GM10266 (cell line): Measurements from ENCODE around the gene ADAM15.

ENCODE experiments used
- DNase-seq: peaks from one replicate; pipeline ENCODE4 v3.0.0; 2012; ENCODE audit errors: extremely low spot score
- TF ChIP-seq, protein P1 (sequence below): IDR thresholded peaks from 2 replicates; pipeline ENCODE4 v1.5.1; 2012; ENCODE audit warnings: mild to moderate bottlenecking, low read depth; ENCODE audit not compliant: control insufficient read depth, insufficient read depth; ENCODE audit errors: missing control alignments

The ADAM15 gene

DNA sequence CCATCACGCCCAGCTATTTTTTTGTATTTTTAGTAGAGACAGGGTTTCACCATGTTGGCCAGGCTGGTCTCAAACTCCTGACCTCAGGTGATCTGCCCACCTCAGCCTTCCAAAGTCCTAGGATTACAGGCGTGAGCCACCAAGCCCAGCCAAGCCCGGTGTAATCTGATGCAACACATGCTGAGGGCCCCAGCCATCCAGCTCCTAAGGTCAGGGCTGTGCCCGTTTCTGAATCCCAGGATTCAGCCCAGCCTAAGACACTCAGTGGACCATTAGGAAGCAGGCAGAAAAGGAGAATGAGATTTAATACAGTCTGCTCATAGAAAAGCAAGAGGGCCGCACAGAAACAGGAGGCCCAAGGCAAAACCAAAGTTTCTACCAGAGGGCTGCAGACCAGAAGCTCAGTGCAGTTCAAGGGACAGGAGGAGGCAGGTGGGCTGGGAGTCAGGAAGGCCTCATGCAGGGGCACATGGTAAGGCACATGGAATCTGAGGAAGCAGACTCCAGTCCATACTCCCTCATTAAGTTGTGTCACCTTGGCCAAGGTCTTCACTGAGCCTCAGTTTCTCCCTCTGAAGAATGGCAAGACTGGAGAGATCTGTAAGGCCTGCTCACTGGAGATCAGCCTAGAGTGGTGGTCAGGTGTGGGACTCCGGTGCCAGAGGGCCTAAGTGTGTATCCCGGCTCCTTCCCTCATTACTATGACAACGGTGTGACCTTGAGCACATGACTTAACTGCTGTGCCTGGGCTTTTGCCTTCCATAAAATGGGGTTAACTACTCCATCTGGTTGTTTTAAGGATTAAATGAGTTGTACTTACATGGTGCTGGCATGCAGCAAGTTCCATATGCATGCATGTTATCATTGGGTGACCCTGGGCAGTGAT, 2.4 kb upstream of the ADAM15 start:
- TF ChIP-seq, protein P1, sequence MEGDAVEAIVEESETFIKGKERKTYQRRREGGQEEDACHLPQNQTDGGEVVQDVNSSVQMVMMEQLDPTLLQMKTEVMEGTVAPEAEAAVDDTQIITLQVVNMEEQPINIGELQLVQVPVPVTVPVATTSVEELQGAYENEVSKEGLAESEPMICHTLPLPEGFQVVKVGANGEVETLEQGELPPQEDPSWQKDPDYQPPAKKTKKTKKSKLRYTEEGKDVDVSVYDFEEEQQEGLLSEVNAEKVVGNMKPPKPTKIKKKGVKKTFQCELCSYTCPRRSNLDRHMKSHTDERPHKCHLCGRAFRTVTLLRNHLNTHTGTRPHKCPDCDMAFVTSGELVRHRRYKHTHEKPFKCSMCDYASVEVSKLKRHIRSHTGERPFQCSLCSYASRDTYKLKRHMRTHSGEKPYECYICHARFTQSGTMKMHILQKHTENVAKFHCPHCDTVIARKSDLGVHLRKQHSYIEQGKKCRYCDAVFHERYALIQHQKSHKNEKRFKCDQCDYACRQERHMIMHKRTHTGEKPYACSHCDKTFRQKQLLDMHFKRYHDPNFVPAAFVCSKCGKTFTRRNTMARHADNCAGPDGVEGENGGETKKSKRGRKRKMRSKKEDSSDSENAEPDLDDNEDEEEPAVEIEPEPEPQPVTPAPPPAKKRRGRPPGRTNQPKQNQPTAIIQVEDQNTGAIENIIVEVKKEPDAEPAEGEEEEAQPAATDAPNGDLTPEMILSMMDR, result no peak
- DNase-seq, result no peak

DNA sequence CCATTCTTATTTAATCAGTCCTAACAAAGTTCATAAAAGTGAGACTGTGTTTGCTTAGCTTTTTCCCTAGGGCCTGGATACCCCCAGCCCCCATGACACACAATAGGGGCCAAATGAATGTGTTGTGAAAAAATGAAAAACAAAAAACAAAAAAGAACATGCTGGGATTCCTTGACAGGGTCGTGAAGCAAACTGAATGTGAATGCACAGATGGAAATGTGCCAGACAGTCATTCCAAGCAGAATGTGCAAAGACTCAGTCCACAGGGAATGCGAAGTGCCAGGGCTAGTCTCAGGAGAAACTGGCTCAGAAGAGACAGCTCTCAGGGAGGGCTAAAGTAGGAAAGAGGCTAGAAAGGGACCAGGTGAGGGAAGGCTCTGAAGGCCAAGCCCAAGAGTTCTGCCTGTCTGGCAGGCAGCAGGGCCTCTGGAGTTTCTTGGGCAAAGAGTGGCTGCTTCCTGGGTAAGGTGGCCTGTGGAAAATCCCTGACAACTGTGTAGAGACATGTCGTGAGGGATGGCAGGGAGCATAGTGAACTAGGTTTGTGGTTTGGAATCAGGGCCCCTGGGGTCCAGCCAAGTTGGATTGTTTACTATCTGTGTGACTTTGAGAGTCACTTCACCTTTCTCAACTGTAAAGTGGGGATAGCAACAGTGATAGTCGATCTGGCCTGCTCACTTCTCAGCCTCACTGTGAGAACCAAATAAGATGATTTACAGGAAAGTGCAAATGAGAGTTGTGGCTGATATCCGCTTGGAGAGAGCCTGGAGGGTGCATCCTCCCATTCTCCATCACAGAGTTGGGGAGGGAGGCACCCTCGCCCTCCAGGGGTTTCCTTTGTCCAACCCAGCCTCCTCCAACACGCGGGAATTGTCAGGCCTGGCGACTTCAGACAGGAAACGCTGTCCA, 1.2 kb upstream of the ADAM15 start:
- TF ChIP-seq, protein P1, result no peak
- DNase-seq, result no peak

DNA sequence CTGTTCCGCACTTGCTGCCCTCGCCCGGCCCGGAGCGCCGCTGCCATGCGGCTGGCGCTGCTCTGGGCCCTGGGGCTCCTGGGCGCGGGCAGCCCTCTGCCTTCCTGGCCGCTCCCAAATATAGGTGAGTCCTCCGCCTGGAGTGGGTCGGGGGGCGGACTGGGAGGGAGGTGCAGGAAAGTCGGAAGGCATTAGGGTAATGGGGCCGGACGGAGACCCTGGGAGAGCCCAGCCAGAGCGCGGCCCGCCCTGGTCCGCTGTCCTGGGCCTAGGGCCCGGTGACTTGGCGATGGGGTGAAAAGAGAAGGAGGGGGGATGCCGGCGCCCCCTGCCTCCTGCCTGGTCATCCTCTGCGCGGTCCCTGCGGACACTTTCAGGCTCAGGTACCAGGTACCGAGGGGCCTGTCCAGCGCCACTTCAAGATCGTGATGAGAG, 243 bp downstream of the ADAM15 start:
- TF ChIP-seq, protein P1, result no peak
- no peak for DNase-seq

DNA sequence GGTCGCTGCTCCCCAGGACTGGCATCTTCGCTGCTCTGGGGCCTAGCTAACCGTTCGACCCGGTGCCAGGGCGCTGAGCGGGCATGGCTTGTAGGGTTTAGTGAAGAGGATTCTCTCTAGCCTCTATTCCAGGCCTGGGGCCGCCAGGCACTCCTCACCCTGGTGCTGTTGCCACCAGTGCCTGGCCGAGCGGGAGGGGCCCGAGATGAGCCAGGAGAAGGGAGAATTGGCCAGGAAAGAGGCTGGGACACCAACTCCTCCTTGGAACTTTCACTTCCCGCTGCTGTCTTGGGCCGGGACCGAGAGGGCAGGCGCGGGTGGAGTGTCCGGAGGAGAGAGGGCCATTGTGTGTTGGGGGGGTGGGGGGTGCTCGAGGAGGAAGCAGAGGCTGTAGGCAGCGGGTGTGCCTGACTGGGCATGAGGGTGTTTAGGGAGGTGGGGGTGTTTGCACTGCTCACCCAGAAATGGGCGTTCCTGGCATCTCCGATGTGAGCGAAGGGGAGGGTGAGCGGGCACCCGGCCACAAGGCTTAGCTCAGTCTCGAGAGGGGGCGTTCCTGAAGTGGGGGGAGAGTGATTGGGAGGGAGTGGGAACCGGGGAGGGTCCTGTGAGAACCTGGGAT, 772 bp downstream of the ADAM15 start:
- TF ChIP-seq, protein P1, result no peak
- peak; percentile 56 for DNase-seq

DNA sequence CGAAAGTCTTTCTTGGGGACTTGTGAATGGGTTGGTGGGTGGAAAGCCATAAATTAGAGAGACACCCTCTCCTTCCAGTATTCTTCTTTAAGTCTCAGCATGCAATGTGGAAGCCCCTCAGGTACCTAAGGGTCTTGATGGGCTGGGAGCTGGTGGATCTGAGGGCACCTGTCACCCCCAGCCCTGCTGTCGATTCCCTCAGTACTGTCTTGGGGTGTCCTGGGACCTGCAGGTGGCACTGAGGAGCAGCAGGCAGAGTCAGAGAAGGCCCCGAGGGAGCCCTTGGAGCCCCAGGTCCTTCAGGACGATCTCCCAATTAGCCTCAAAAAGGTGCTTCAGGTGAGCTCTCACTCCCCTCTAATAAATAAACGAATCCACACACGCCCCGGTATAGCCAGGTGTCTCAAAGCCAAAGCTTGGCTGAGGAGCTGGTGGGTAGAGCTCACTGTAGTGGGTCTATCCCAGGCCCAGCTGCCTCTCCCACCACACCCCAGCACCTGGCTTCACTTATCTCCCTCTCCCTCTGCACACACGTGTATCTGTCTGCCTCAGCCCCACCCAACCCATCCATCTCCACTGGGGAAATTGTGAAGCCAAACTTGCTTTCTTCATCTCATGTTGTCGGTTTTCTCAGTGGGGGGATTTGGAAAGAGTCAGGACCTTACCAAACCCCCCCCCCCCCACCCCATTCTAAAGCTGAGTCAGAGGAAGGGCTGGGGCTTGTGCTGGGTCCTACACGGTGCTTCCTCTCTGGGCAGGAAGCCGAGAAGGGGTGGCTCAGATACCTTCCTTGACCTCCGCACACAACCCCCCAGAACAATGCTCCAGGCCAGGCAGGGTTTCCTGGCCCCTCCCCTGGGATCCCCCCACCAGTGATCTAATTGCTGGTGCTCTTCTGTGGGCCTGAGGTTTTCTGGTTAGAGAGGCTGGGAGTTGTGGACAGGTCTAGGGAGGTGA, 1.6 kb downstream of the ADAM15 start:
- TF ChIP-seq, protein P1, result peak; percentile 55
- peak; percentile 57 for DNase-seq

DNA sequence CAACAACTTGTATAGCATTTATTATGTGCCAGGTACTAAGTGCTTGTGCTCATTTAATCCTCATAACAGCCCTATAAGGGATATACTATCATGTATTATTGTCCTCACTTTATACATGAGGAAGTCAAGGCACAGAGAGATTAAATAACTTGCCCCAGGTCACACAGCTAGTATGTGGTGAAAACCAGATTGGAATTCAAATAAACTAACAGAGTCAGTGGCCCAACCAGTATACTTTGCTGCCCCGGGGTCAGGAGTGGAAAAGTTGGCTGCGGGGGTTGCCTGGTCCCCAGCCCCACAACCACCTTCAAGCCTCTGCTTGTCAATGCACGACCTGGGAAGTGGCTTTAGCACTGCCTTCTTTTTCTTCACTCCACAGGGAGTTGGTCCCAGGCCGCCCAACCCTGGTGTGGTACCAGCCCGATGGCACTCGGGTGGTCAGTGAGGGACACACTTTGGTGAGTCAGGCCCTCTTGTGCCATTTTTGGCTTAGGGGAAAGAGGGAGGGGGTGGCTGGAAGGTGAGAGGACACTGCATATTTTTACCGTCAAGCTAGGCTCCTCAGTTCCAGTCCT, 2.5 kb downstream of the ADAM15 start:
- TF ChIP-seq, protein P1, result no peak
- no peak for DNase-seq
